Measurements from ENCODE around the gene EXOC4.

The EXOC4 gene

DNA sequence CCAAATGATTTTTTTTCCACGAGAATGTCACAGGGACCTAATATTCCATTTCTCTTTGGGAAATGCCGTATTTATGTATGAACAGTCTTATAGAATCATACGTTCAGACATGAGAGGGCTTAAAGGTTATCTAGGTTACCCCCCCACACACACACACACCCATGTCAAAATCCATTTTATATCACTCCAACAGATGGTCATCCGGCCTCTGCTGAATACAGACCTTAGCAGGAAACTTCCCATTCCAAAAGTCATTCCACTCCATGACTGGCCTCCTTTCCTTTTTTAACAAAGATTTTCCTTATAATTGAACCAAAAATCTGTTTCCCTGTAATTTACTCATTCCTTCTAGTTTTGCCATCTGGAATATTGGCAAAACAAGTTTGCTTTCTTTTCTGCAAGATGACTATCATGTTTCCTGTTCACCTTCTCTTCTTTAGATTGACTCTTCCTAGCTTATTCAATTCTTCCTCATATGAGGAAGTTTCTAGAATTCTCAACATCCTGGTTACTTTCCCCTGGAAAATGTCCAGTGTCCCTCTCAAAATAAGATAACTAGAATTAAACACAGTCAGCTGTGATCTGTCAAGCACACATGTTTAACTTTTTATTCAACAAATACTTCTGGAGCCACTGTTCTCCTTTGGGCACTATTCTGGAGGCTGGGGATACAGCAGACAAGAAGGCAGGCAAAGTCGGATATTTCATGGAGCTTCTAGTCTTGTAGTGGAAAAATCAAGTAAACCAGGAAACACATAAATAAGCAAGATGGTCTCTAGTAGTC, 597.8 kb downstream of the EXOC4 start:
- DNase-seq, result no peak

DNA sequence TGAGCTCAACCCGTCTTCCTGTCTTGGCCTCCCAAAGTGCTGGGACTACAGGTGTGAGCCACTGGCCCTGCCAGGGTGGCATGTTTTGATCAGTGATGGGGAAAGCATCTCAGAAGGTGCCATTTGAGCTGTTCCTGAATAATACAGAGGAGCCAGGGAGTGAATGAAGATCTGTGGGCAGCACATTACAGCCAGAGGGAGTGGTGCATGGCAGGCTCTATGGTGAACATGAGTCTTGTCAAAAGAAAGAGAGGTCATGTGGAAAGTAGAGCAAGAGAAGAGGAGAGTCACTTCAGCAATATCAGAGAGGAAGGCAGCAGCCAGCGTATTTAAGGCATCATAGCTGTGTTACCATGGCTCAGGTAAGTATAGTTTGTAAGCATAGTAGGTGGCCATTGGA, 598.5 kb downstream of the EXOC4 start:
- no peak for DNase-seq

DNA sequence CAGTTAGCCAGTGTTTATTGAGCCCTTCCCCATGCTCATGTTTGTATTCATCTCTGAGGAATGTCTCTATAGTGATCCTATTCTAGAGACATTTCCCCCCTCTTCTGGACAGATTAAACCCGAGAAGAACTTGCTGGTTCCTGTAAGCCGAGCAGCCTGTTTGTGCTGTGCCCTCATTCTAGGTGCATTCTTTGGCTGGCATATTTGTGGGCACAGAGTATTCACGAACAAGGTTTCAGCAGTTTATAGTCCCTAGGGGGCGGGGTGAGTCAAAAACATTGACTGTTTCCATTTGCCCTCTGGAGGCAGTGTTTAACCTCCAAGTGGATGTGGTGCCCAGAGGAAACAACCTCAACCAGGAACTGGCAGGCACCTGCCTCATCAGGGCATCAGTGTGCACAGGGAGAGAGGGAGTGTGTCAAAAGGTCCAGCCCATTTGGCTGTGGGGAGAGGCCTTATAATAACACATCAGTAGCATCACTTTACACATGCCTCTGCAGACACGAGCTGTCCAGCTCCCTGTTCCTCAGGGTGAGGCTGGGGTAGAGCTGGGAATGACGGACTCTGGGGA, 600.9 kb downstream of the EXOC4 start:
- DNase-seq, result no peak

DNA sequence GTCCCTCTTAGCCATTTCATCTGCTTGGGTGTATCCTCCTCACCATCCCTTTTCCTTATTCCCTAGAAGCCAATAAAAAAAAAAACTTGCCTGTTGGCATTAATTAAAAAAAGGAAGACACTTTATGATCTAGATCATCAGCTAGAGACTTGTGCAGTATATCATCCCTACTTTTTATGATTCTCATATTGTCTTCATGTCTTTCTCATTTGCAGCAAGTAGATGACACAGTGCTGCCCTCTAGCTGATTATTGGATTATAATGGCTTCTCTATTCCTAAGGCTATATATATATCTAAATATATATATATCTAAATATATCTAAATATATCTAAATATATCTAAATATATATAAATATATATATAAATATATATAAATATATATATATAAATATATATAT, 601.9 kb downstream of the EXOC4 start:
- peak; percentile 14 for DNase-seq

DNA sequence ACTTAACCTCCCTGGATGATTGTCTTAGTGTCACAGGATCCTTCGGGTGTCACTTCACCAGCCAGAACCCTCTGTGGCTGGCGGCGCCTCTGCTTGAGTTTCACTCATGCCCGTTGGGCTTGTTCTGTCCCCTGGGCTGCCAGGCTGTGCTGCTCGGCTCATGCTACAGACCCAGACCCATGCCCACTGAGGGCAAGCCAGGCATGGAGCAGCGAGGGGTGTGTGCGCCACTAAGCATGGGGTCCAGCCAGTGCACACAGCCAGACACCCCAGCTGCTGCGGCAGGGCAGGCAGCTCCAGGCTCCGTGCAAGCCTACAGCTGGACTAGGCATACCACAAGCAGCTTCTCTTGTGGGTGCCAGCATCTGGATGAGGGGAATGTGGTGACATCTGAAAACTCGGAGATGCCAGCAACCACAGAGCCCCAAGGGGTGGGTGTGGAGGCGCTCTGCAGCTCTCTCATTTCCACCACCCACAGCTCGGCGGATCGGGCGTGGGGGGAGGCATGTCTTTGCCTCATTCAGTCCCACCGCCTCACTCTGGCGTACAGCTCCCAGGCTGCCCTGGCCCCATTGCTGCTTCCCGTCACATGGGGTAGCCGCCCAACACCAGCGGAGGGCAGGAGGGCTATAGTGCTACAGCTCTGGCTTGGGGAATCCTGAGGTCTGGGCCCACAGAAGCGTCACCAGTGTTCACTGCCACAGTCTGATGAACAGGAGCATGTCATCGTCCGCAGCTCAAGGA, 604.7 kb downstream of the EXOC4 start:
- no peak for DNase-seq

DNA sequence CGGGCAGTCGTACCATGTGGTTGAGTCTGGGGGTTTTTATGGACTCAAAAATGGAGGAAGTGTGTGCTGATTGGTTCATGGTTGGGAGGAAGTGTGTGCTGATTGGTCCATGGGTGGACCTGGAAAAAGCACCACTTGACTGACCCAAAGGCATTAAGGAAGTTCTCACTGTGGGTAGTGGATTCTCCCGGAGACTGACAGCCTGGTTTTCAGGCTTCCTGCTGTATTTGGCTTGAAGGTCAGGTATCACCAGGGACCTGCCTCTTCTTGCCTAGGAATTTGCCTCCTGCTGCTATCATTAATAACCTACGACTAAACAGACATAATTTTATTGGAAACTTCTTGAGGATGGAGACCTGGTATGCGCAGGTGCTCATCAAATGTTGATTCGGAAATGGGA, 605.4 kb downstream of the EXOC4 start:
- DNase-seq, result no peak

DNA sequence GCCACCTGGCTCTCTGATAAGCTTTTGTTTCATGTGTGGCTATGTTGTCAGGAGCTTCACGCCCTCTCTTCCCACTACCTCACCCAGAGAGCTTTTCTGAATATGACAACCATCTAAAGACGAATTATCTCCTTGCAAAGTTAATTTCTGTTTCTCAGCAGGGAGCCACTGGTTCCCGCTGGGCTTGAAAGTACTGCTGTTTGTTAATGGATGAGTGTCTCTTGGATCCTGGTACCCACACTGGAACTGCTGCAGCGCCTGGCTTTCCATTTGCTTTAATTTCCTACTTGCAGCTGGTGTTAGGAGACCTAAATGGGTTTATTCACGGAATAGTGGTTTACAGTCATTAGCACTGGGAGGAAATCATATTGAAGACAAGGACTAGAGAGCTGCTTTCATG, 606.4 kb downstream of the EXOC4 start:
- DNase-seq, result no peak

DNA sequence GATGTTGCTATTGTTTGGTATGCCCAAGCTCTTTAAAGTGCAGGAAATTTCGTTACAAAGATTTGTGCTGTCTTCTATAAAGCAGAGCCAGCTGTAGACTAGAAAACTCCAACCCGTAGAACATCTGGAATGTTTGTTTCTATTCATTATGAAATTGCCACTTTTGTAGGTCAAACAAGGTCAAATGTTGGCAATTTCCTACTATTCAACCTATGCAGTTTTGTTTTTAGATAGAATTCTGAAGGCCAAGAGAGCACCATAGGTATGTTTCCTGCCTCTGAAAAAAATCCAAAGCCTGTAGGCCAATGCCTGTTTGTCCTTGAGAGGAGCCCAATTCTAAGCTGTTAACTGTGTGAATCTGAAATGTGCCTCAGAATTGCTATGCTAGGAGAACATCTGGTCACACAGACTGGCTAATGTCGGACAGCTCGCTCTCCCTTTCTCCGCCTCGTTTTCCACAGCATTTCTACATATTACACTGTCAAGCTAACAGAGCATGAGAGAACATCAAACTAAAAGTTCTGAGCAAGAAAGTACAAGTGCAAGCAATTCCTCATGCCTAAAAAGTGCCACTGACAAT, 607.1 kb downstream of the EXOC4 start:
- DNase-seq, result no peak

DNA sequence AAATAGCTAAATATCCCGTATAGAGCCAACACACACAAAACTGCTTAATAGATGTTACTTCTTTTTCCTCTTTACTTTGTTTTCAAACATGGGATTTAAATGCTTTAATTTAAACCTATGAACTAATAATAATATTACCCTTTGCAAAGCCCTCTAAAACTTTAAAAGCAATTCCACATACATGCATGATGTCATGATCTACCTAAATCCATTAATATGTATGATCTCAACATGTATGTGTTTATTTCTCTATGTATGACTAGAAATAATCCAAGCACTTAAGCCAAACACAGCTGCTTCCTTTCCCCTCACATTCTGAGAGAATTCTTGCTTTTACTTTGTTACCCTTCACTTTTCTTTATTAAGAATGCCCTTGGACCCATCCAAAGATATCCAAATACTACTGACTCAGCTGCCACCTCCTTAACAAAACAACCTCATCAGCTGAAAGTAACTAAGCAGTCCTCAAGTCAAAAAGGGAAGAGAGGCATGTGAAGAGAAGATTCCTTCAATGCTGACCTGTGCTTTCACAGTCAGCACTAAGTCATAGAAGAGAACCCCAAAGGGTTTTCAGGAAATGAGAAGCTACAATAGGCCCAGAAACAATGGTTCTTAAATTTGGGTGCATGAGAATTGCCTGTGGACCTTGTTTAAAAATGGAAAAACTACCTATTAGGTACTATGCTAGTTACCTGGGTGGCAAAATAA, 607.9 kb downstream of the EXOC4 start:
- DNase-seq, result no peak

DNA sequence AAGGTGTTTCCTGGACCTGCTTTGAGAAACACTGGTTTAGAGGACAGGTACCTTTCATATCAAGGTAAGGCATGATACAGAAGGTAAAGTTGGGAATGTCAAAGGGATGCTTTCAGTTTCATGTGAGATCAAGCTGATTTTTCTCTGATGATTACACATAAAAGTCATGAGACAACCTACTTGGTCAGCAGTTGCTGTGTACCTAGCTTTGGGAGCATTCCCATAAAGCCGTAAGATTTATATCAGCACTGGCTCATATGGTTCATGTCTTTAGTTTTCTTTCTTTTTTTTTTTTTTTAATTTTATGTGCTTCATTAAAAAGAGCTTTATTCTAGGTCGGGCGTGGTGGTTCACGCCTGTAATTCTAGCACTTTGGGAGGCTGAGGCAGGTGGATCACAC, 609.0 kb downstream of the EXOC4 start:
- DNase-seq, result no peak

DNA sequence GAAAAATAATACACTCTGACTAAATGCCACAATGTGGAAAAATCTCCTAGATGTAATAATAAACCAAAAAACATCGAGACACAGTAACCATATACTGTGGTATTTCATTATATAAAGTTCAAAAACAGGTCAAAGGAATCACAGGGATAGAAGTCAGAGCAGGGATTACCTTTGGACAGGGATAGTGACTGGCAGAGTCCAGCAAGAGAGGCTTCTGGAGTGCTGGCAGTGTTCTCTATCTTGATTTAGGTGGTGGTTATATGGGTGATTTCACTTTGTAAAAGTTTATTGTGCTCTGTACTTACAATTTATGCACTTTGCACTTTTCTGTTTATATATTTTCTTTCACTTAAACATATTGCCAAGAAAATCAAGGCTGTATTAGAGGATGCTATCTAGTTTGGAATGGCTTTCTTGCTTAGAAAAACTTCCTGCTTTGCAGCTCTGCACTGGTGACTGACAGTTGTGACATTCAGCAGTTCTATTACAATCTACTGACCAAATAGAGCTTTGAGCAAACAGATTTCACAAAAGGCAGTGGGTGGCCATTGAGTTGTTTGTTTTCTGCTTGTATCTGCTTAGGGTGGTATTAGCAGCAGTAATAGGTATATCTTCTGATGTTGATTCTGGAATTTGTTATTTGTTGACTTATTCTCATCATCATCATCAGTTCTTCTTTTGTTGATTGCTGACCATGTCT, 610.6 kb downstream of the EXOC4 start:
- DNase-seq, result no peak

DNA sequence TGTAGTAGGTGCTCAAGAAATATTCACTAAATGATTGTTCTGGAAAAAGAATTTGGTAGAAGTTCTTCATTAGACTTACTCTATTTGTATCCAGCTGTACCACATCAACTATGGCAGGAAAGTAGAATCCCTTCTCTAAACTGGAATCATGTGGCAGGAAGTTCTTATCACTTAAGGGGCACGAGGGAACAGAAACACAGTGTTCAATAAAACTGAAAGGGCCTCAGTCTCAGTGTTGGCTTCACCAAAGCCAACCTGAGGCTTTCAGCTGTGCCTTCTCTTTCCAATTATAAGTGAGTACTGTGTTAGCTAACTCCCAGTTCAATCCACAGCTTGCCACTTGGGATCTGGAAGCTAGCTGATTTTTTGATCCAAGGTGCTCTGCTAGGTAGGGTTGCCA, 616.7 kb downstream of the EXOC4 start:
- DNase-seq, result no peak

DNA sequence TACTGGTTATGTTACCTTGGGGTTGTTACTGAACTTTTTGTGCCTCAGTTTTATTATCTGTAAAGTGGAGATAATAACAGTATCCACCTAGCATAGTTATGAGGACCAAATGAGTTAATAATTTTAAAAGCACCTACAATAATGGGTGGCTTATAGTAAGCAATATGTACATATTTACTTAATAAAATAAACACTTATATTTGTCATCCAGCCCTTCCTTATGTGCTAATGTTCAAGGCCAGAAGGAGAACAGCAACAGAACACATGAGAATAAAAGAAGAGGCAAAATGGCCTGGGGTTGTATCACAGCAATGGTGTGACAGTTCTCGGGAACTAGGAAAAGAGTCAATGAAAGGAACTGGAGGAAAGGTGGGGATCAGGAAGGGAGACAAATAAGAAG, 618.9 kb downstream of the EXOC4 start:
- no peak for DNase-seq

DNA sequence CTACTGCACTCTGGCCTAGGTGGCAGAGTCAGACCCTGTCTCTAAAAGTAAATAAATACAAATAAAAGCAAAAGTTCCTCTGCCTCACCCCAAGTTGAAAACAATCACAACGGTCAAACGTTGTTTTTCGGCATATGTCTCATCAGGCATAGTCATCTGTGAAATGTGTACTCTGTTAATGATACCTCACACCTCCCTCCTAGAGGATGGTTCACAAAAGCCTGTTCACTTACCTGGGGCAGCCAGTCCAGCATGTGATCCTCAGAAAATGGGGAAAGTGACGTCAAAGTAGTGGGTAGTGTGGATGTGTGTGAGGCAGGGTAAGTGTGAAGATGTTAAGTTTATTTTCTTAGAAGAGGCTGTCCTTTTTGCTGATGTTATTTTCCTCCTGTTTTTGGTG, 620.3 kb downstream of the EXOC4 start:
- DNase-seq, result no peak

DNA sequence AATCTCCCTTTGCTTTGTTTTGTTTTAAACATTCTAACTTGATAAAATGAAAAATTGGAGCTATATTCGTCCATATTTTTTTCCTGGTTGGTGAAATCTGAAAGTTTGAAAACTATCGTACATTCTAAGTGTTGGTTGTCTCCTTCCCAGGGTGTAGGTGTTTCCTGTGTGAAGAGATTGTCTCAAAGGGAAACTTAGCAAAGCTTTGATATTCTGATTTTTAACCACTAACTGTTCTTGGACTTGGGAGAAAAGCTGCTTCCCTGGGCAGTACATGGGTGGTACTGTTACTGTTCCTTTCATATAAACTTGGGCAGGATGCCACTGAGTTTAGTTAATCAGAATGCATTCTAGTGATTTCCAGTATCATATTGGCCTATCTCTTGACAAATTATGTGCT, 620.8 kb downstream of the EXOC4 start:
- DNase-seq, result no peak

DNA sequence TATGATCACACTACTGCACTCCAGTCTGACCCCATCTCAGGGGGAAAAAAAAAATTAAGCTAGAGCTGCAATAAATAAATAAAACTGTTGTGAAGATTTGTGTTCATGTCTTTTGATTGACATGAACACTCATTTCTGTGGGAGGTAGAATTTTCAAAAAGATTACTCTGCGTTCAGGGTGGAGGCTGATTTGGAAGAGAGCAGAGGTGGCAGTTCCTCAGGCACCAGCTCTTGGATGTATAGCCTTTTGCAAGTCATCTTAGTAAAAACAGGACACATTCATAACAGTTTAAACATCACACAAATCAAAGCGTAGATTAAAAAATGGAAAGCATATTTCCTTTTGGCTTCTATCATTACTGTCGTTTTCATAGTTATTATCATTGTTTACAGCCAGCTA, 630.7 kb downstream of the EXOC4 start:
- DNase-seq, result no peak

DNA sequence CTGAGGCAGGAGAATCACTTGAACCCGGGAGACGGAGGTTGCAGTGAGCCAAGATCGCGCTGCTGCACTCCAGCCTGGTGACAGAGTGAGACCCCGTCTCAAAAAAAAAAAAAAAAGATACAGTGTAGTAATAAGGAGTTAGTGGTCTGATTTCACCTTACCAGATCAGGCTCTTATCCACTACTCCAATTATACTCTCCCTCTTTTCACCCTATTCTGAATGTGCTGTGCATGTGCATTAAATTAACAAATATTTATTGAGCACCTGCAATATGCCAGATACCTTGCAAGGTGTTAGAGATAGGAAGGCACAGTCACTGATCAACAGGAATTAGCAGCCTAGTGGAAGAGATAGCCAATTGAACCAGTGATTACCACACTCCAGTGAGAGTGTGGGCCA, 632.3 kb downstream of the EXOC4 start:
- no peak for DNase-seq

DNA sequence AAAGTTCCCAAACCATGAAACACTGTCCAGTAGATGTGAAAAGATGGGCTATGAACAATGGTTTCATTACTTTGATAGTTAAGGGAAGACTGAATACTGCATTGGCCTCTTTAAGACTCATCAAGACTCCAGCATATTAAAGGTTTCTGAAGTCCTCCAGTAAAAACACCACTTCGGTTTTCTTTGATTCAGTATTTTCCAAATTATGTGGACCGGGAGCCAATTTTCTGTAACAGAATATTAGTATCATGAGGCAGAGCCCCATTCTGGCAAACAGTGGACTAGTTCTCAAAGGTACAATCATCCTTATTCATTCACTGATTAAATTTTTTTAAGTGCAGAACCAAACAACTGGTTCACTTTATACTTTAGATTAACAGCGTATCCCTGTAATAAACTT, 633.2 kb downstream of the EXOC4 start:
- no peak for DNase-seq

DNA sequence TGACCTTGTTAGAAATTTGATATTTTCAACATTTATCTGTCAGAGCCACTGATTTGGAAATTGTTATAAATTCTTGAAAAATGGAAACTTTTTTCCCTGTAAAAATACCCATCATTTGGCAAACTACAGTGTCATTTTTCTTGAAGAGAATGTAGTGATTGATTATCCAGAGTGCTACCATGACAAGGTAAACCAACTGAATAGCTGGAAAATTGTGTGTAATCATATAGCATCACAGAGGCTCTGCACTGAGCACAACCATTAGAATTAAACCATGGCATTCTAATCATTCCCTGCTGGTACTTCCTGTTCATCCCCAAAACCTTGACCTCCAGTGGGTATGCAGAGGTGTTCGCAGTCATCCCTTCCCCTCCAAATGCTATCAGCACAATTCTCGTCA, 633.9 kb downstream of the EXOC4 start:
- DNase-seq, result no peak

DNA sequence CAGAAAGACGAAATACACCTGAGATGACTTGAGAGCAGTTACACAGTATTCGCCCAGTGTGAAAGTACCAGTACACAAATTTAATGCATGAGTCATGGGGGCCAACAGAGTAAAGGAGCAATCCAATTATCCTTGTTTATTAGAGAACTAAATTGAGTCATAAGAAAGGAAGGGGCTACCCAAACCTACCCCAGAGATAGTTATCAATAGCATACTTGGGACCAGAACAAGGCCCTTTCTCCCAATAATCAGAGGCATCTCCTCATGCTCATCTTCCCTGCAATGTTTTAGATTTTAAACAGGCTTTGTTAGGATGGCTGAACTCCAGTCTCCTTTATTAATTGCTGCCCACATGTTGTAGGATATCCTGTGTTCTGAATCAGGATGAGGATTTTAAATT, 634.6 kb downstream of the EXOC4 start:
- DNase-seq, result no peak

DNA sequence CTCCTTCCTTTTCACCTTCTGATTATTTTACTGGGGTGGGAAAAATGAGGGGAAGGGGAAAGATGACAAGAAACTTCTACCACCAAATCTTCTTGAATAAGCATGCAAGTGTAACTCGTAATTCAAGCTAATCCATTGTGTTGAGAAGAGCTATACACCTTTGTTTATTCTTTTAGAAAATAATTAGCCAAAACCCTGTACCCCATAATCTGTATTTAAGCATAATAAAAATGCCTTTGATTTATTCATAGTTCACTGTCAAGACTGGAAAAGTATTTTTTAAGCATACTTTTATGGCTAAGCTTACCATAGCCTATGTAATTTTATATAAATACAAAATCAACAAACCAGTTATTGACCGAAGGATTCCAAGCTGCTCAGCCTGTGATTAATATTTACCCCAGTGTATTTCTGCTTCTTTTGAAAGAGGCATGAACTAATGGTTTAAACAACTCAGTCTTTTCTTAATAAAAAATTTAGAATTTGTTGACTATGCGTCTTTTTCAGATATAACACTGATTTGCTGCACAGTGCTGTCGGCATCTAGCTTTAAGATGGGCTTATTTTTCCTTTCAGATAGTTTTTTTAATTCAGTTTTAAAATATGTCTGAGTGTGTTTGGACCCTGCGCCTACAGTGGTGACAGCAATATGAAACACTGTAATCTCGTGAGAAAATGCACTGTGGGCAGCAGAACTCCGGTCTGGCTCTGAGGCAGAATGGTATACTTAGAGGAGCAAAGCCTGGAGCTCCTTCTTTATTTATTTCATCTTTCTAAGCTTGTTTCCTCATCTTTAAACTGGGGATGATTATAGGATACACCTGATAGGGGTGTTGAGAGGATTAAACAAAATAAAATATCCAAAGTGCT, 635.4 kb downstream of the EXOC4 start:
- no peak for DNase-seq

DNA sequence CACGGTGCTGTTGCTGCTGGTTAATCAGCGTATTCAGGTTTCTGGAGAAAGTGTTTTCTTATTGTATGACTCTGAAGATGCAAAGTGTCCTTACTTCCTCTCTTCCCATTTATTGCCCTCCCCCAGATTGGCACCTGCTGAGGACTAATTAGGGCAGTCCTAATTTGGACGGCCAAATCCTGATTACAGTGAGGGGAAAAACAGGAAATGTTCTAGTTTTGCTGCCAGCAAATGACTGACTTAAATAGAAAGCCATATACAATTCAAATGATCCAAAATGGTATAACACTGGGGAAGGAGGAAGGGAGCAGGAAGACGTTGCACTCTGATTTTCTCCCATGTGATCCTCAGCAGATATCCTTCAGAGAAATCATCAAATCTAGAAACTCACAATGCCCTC, 651.9 kb downstream of the EXOC4 start:
- DNase-seq, result no peak

All from CD4-positive, alpha-beta T cell treated with Interleukin-21 for 1 hour (primary cell).